Activated gamma-delta T cell treated with Interleukin-2 at 50 U/mL for 16 hours (primary cell): ENCODE data around the gene SEMA3B.
"Not testable (repeated sequence)": the region's sequence is repeated elsewhere in the genome, so short reads cannot be mapped to it uniquely, and the experiment has no call there.

Experiments used
- DNase-seq: peaks from one replicate; pipeline ENCODE4 v3.0.0-alpha.2; 2020

Gene SEMA3B

GRCh38 chr3:50238549-50239026 is 30.4 kb upstream of the SEMA3B start:
- no peak for DNase-seq

GRCh38 chr3:50239649-50240048 is 29.3 kb upstream of the SEMA3B start:
- no peak for DNase-seq

- DNase-seq, result no peak
Measured at GRCh38 chr3:50241163-50241562, 27.8 kb upstream of the SEMA3B start.

GRCh38 chr3:50241713-50242380 is 27.1 kb upstream of the SEMA3B start:
- DNase-seq, result no peak

GRCh38 chr3:50242381-50242770 is 26.6 kb upstream of the SEMA3B start:
- no peak for DNase-seq

GRCh38 chr3:50242851-50243542 is 25.9 kb upstream of the SEMA3B start:
- no peak for DNase-seq

GRCh38 chr3:50243543-50243895 is 25.4 kb upstream of the SEMA3B start:
- DNase-seq, result no peak

GRCh38 chr3:50244813-50245212 is 24.1 kb upstream of the SEMA3B start:
- DNase-seq, result not testable (repeated sequence)

GRCh38 chr3:50245251-50245745 is 23.6 kb upstream of the SEMA3B start:
- no peak for DNase-seq

- DNase-seq, result peak; percentile 97
Measured at GRCh38 chr3:50245831-50246516, 23.0 kb upstream of the SEMA3B start.

- peak; percentile 70 for DNase-seq
Measured at GRCh38 chr3:50246517-50246954, 22.4 kb upstream of the SEMA3B start.

- no peak for DNase-seq
Measured at GRCh38 chr3:50248387-50248786, 20.6 kb upstream of the SEMA3B start.

- no peak for DNase-seq
Measured at GRCh38 chr3:50249457-50249856, 19.5 kb upstream of the SEMA3B start.

GRCh38 chr3:50250514-50250913 is 18.4 kb upstream of the SEMA3B start:
- DNase-seq, result no peak

GRCh38 chr3:50251220-50251619 is 17.7 kb upstream of the SEMA3B start:
- DNase-seq, result no peak

GRCh38 chr3:50254577-50255250 is 14.2 kb upstream of the SEMA3B start:
- DNase-seq, result no peak

- DNase-seq, result no peak
Measured at GRCh38 chr3:50255251-50255615, 13.7 kb upstream of the SEMA3B start.

GRCh38 chr3:50256978-50257890 is 11.7 kb upstream of the SEMA3B start:
- DNase-seq, result no peak

- no peak for DNase-seq
Measured at GRCh38 chr3:50258029-50258680, 10.8 kb upstream of the SEMA3B start.

GRCh38 chr3:50258979-50259378 is 10.0 kb upstream of the SEMA3B start:
- DNase-seq, result no peak

- no peak for DNase-seq
Measured at GRCh38 chr3:50259432-50260026, 9.4 kb upstream of the SEMA3B start.
